Sigmoid colon (tissue), 4 donors: Measurements from ENCODE around the gene DQX1.

Experiments used
- EP300 ChIP-seq, 4 donors: sonication (generic); formaldehyde crosslinking; IDR thresholded peaks; one replicate each; pipeline ENCODE4 v1.6.1; 2017; ENCODE audit warnings: antibody characterized with exemption in 4 of 4
- POLR2A ChIP-seq, 2 donors: fragments of 450-650 bp; IDR thresholded peaks; one replicate each; pipeline ENCODE4 v1.6.1; 2016; ENCODE audit warnings: antibody characterized with exemption in 2 of 2, mild to moderate bottlenecking in 2 of 2, moderate library complexity in 2 of 2
- POLR2AphosphoS5 ChIP-seq, 4 donors: sonication (generic); formaldehyde crosslinking; IDR thresholded peaks; one replicate each; pipeline ENCODE4 v1.6.1; 2017; ENCODE audit warnings: antibody characterized with exemption in 4 of 4
- TF ChIP-seq, protein P1 (sequence below), 4 experiments: fragments of 450-650 bp in 3 of 4; fragments of 200-600 bp in 1 of 4; IDR thresholded peaks; one replicate each; pipeline ENCODE4 v1.5.1; 2016 to 2019; ENCODE audit warnings: antibody characterized with exemption in 4 of 4, mild to moderate bottlenecking in 3 of 4, moderate library complexity in 2 of 4

DNA sequence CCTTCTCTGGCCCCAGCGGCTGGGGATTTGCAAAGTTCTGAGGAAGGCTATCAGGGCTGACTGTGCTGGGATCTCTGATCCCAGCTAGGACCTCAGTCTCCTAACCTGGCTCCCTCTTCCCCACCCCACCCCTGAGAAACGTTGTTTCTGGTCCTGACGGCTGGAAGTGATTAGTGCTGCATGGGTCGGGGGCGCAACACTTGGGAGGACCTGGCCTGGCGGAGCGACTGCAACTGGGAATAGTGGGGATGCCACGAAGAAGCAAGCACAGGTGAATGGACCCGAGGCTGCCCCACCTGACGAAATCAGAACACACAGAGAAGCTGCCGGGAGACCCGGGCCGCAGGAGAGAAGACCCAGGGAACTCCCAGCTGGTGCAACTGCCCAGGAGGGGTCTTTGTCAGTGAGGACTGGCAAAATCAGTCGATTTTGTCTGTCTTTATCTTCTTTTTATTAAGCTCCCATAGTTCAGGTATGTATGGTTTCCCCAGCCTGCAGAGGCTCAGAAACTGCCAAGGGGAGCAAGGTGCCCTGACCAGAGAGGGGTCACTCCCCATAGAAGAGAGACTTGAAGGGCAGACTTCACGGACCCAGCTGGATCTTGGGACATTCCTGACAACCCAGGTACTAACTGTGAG is 26.0 kb downstream of the DQX1 start:
- TF ChIP-seq, protein P1, sequence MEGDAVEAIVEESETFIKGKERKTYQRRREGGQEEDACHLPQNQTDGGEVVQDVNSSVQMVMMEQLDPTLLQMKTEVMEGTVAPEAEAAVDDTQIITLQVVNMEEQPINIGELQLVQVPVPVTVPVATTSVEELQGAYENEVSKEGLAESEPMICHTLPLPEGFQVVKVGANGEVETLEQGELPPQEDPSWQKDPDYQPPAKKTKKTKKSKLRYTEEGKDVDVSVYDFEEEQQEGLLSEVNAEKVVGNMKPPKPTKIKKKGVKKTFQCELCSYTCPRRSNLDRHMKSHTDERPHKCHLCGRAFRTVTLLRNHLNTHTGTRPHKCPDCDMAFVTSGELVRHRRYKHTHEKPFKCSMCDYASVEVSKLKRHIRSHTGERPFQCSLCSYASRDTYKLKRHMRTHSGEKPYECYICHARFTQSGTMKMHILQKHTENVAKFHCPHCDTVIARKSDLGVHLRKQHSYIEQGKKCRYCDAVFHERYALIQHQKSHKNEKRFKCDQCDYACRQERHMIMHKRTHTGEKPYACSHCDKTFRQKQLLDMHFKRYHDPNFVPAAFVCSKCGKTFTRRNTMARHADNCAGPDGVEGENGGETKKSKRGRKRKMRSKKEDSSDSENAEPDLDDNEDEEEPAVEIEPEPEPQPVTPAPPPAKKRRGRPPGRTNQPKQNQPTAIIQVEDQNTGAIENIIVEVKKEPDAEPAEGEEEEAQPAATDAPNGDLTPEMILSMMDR (IDR thresholded peaks at IDR 0.05), result no peak
- TF ChIP-seq POLR2A (IDR thresholded peaks at IDR 0.05) (no peak), POLR2AphosphoS5 (IDR thresholded peaks at IDR 0.05) (no peak), EP300 (IDR thresholded peaks at IDR 0.05) (no peak)
